Choroid plexus epithelial cell (primary cell): Measurements from ENCODE around the gene PTPRE.

ENCODE experiments used
- DNase-seq: peaks from one replicate; pipeline ENCODE4 v3.0.0-alpha.2; 2010; ENCODE audit warnings: low read depth
- H3K4me3 ChIP-seq: 2 replicates; pipeline ENCODE4 v1.5.1; 2011; ENCODE audit warnings: low read depth, mild to moderate bottlenecking, control low read depth, low read length, moderate library complexity
- TF ChIP-seq, protein P1 (sequence below): conservative IDR thresholded peaks from 2 replicates; pipeline ENCODE4 v1.5.1; 2011; ENCODE audit warnings: low read depth, mild to moderate bottlenecking, control low read depth, inconsistent platforms, low read length, moderate library complexity

Gene PTPRE

GRCh38 chr10:127963136-127963535, 56.2 kb downstream of the PTPRE start:
- TF ChIP-seq, protein P1, sequence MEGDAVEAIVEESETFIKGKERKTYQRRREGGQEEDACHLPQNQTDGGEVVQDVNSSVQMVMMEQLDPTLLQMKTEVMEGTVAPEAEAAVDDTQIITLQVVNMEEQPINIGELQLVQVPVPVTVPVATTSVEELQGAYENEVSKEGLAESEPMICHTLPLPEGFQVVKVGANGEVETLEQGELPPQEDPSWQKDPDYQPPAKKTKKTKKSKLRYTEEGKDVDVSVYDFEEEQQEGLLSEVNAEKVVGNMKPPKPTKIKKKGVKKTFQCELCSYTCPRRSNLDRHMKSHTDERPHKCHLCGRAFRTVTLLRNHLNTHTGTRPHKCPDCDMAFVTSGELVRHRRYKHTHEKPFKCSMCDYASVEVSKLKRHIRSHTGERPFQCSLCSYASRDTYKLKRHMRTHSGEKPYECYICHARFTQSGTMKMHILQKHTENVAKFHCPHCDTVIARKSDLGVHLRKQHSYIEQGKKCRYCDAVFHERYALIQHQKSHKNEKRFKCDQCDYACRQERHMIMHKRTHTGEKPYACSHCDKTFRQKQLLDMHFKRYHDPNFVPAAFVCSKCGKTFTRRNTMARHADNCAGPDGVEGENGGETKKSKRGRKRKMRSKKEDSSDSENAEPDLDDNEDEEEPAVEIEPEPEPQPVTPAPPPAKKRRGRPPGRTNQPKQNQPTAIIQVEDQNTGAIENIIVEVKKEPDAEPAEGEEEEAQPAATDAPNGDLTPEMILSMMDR, result no peak
- H3K4me3 ChIP-seq, result no peak overlapping the region
- no peak for DNase-seq

DNA sequence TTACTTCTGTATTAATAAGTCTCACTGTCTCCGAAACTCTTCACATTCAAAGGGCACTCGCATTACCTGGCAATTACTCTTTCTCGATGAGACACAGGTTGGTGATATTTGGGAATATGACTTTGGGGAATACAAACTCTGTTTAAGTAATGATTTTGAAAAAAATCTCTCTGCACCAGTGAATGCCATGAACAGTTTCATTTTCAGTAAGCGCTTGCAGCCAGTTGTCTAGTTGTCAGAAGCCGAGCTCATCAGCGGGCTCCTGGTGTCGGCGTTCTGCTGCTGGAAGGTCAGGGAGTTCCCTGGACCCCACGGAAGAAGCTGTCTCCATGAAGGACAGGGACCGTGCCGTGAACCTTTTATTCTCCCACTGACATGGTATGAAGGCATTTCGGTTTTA, 57.7 kb downstream of the PTPRE start:
- DNase-seq, result no peak
- TF ChIP-seq, protein P1, result no peak
- no peak overlapping the region for H3K4me3 ChIP-seq

DNA sequence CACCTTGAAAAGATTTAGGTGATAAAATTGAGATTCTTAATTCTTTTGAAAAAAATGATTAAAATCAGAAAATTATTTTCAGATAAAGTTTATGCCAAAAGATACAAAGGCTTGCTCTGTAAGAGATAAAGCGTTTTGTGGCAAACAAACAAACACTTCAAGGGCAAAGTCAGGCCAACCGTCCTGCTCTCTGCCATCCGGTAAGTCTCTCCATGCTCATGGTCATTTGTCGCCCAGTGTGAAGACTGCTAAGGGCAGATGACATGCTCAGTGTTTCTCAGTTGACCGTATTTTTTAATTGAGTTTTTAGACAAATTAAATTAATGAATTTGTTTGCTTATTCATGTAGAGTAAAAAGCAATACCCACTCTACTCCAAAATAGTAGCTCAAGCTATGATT, 60.0 kb downstream of the PTPRE start:
- no peak for DNase-seq
- H3K4me3 ChIP-seq, result no peak overlapping the region
- TF ChIP-seq, protein P1, result no peak

- TF ChIP-seq, protein P1, result no peak
- DNase-seq, result no peak
- H3K4me3 ChIP-seq, result no peak overlapping the region
Measured at GRCh38 chr10:127968027-127968441, 61.1 kb downstream of the PTPRE start.

DNA sequence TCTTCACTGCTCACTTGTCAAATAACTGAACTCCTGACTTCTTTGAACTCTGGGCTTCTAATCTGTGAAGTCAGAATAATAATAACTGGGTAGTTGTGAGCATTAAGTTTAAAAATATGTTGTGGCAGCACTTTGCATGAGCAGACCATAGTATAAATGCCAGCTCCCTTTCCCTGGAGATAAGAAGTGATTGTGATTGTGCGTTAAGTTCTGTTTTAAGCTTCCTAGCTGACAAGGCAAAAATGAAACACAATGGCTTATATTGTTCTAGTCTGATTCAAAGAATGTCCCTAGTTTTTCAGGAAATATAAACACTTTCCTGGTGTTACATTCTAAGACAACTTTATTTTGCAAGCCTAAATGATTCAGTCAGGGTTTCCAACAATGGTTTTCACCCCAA, 61.8 kb downstream of the PTPRE start:
- TF ChIP-seq, protein P1, result no peak
- DNase-seq, result no peak
- H3K4me3 ChIP-seq, result no peak overlapping the region

DNA sequence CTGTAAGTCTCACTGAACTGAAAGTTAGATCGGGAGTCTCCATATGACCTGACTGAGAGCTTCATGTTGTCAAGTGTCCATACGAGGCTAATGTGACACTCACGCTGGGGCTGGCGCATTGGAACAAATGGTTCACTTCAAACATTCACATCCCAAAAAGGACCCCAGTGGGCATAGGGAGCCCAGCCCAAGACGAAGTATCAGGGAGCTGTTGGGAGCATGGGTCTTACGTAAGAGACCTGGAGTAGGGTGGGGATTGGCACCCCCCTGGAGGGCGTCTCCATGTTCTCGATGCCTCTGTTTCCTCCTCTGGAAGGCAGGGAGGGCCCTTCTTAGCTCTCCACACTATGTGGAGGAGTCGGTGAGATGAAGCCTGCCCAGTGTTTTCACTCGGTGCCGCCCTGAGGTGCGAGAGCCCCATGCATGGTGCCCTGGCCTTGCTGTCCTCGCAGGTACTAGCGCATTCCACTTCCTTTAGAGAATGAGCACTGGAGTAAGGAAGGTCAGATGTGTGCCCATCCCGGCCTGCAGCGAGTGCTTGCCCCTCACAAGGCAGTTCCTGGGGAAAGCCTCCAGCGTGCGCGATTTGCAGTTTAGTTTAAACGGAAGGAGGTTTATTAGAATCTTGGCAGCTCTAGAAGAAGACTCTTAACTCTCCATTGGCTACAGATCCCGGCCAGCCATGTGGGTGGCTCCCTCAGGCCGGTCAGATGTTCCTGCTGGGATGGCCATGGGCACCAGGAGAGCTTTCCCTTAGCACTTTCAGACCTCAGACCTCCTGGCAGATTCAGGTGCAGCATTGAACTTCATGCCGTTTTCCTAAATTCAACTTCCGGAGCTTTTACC, 64.4 kb downstream of the PTPRE start:
- no peak for DNase-seq
- H3K4me3 ChIP-seq, result no peak overlapping the region
- TF ChIP-seq, protein P1, result no peak

DNA sequence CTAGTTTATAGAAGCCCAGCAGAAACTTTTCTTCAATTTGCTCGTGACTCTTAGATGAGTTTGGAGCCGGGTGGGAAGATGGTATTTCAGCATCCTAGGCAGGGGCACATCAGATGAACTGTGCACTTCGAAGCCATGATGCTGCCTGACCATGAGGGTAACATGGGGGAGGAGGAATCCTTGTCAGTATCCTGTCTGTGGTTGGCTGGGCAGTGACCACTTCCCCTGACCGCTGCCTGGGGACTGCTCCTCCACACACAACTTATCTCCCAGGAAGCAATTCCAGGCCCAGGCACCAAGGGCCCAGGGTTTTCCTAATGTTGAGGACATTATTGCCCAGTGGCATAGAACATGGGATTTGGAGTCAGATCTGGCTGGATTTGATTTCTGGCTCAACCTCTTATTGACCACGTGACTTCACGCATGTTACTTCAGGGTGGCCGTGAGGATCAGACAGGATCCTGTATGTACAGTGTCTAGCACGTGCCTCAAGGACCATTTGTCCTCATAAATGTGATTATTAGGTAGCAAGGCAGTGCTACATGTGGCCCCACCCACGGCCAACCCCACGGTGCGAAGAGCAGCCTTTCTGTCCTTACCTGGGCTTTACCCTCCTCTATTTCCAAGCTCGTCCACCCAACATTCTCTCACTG, 65.2 kb downstream of the PTPRE start:
- no peak for DNase-seq
- no peak overlapping the region for H3K4me3 ChIP-seq
- TF ChIP-seq, protein P1, result no peak
